Measurements from ENCODE around the gene VGLL3. TPM values are rescaled to one million over a fixed set of nuclear protein-coding genes. Genes with fewer than 3 reads are reported as not detected.

The VGLL3 gene
- polyA plus RNA-seq, 1 experiment = 98.8 TPM

DNA sequence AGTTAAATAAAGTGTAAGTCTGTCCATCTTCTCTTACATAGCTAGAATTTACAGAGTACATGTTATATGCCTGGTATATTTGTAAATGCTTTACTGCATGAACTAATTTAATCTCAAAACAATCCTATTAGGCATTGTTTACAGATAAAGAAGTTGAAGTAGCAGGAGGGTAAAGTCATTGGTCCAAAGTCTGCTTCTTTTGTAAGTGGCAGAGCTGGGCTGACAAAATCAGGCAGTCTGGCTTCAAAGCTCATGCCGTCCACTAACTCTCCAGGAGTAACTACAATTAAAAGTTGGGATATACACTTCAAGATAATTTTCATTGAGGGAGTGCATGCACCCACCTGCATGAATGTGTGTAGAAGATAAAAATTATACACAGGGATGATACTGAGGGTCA, 27.3 kb downstream of the VGLL3 start:
- H3K27me3 ChIP-seq (ENCODE audit: control insufficient read depth, insufficient read depth, low read length) = no peaks in the 10 kb centered on the region
- H3K36me3 ChIP-seq (ENCODE audit: control insufficient read depth, insufficient read depth, low read length) = peaks cover 12% of the 10 kb centered on the region
- no peak overlapping the region for H3K4me3 ChIP-seq (ENCODE audit: low read depth, low read length)
- DNase-seq (ENCODE audit: low read depth) = no peak
- TF ChIP-seq CTCF (IDR thresholded peaks at IDR 0.05; ENCODE audit: insufficient read depth, low read depth, low read length) = no peak
- CTCF ChIA-PET = no interaction called here
- POLR2A ChIA-PET = no interaction called here

DNA sequence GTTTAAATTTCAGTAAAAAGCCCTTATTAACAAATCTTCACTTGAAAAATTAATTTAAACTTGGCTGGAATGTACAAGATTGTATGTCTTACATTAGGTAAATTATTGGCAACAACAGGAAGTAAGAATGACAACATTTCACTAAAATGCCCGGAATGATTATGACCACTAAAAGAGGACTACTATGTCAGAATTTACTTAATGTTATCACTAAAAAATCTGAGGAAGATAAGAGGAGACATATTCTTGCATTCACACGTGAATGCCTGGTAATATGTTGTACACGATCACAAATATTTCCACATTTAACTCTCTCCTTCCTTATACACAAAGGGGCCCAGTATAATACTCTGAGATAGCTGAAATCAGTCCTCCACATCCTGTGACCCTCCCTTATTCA, 29.7 kb downstream of the VGLL3 start:
- no peak for DNase-seq (ENCODE audit: low read depth)

DNA sequence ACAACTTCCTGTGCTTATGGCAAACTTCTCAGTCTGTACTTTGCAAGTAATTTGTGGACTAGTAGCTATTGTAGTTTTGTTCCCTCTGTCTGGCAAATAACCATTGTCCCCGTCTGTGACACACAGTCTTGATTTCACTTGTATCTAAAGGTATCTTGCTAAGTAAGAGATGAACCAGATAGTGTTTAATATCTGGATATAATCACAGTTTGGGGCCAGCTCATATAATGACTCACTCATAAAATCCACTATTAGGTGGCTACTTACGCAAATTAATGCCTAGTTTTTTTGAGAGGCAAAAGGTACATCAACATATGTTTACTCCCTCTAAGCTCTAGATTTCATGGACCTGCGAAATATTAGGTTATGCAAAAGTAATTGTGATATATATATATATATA, 30.4 kb downstream of the VGLL3 start:
- TF ChIP-seq CTCF (IDR thresholded peaks at IDR 0.05; ENCODE audit: insufficient read depth, low read depth, low read length) = no peak
- H3K4me3 ChIP-seq (ENCODE audit: low read depth, low read length) = no peak overlapping the region
- DNase-seq (ENCODE audit: low read depth) = no peak
- no peaks in the 10 kb centered on the region for H3K27me3 ChIP-seq (ENCODE audit: control insufficient read depth, insufficient read depth, low read length)
- ChIA-PET POLR2A (no interaction called here), CTCF (interaction anchor here (0.9 to 1.4 kb wide), 3 partner anchors 15 to 172 kb away, joined by 3 to 5 read pairs (median 4); no protein-coding TSS in a partner anchor)
- H3K36me3 ChIP-seq (ENCODE audit: control insufficient read depth, insufficient read depth, low read length) = peaks cover 4% of the 10 kb centered on the region

More for the DNA sequence above, 29.7 kb downstream of the VGLL3 start:
- Histone ChIP-seq H3K4me3 (ENCODE audit: low read depth, low read length) (no peak overlapping the region), H3K36me3 (ENCODE audit: control insufficient read depth, insufficient read depth, low read length) (peaks cover 8% of the 10 kb centered on the region), H3K27me3 (ENCODE audit: control insufficient read depth, insufficient read depth, low read length) (no peaks in the 10 kb centered on the region)
- POLR2A ChIA-PET = interaction anchor here (0.6 kb wide), 2 partner anchors 24 to 25 kb away, joined by 4 to 8 read pairs; no protein-coding TSS in a partner anchor
- CTCF ChIA-PET = interaction anchor here (1.2 to 1.4 kb wide), 2 partner anchors 121 to 173 kb away, joined by 3 to 5 read pairs; no protein-coding TSS in a partner anchor
- no peak for TF ChIP-seq CTCF (IDR thresholded peaks at IDR 0.05; ENCODE audit: insufficient read depth, low read depth, low read length)

- Histone ChIP-seq H3K4me3 (ENCODE audit: low read depth, low read length) (no peak overlapping the region), H3K36me3 (ENCODE audit: control insufficient read depth, insufficient read depth, low read length) (peaks cover 1% of the 10 kb centered on the region; the same call in 1 of the 2 replicates), H3K27me3 (ENCODE audit: control insufficient read depth, insufficient read depth, low read length) (no peaks in the 10 kb centered on the region)
- TF ChIP-seq CTCF (IDR thresholded peaks at IDR 0.05; ENCODE audit: insufficient read depth, low read depth, low read length) = no peak
- CTCF ChIA-PET = interaction anchor here (2.2 kb wide), 1 partner anchor 124 kb away, joined by 6 read pairs; no protein-coding TSS in a partner anchor
- POLR2A ChIA-PET = no interaction called here
- DNase-seq (ENCODE audit: low read depth) = peak; percentile 73
These were observed 32.4 kb downstream of the VGLL3 start for GRCh38 chr3:86958534-86958933.

- POLR2A ChIA-PET = no interaction called here
- peaks cover 1% of the 10 kb centered on the region; the same call in 1 of the 2 replicates for H3K36me3 ChIP-seq (ENCODE audit: control insufficient read depth, insufficient read depth, low read length)
- DNase-seq (ENCODE audit: low read depth) = no peak
These were observed 36.2 kb downstream of the VGLL3 start for GRCh38 chr3:86954747-86955146.

More at GRCh38 chr3:86954747-86955146, 36.2 kb downstream of the VGLL3 start:
- H3K4me3 ChIP-seq (ENCODE audit: low read depth, low read length) = no peak overlapping the region
- CTCF ChIA-PET = interaction anchor here (0.9 to 1.3 kb wide), 2 partner anchors 31 to 36 kb away, joined by 3 read pairs; no protein-coding TSS in a partner anchor
- no peaks in the 10 kb centered on the region for H3K27me3 ChIP-seq (ENCODE audit: control insufficient read depth, insufficient read depth, low read length)
- TF ChIP-seq CTCF (IDR thresholded peaks at IDR 0.05; ENCODE audit: insufficient read depth, low read depth, low read length) = no peak
